GM12878 (cell line): Measurements from ENCODE around the gene RPL19. TPM values are rescaled to one million over a fixed set of nuclear protein-coding genes. Genes with fewer than 3 reads are reported as not detected.

Source experiments
- ATAC-seq: fragments of 200-7000 bp; cut with Tn5 transposase; 3 replicates; pipeline ENCODE4 v1.9.1; 2020; ENCODE audit warnings: mild to moderate bottlenecking, moderate library complexity
- BruUV-seq: library from RNA; stranded (reverse); fragments of 400-500 nt; replicated peaks from 2 replicates; lab custom pipeline; 2021; lab: Mats Ljungman, UMichigan
- CTCF ChIA-PET: fragments of 300-600 bp; sonication (Branson Sonifier 250); formaldehyde crosslinking; extraction: SDS; loops from one replicate; lab custom pipeline; 2021; ENCODE audit warnings: inconsistent platforms; lab: Yijun Ruan, JAX
- POLR2A ChIA-PET: fragments of 350-600 bp; formaldehyde crosslinking; extraction: SDS; loops from one replicate; lab custom pipeline; 2021; ENCODE audit warnings: inconsistent platforms; lab: Charles Lee
- RAD21 ChIA-PET: fragments of 300-600 bp; sonication (Branson Sonifier 250); formaldehyde crosslinking; loops from one replicate; lab custom pipeline; 2023; ENCODE audit warnings: antibody characterized with exemption; ENCODE audit not compliant: unreplicated experiment; lab: Charles Lee
- SMC1A ChIA-PET: fragments of 300-600 bp; sonication (Branson Sonifier 250); formaldehyde crosslinking; loops from one replicate; lab custom pipeline; 2023; ENCODE audit not compliant: unreplicated experiment, uncharacterized antibody; lab: Charles Lee
- DNase-seq: peaks from one replicate; pipeline ENCODE4 v3.0.0-alpha.2; 2011; ENCODE audit warnings: low read depth, low spot score
- FAIRE-seq: peaks from 3 replicates; lab custom pipeline; 2011; peaks lifted over from hg19 to GRCh38; lab: Jason Lieb, UNC
- H2AFZ ChIP-seq: 2 replicates; pipeline ENCODE4 v1.6.0; 2011; ENCODE audit warnings: low read depth, low read length, control low read depth; ENCODE audit not compliant: control insufficient read depth
- H3K27ac ChIP-seq: 2 replicates; pipeline ENCODE4 v1.5.1; 2011; ENCODE audit warnings: control low read depth; ENCODE audit not compliant: control insufficient read depth, insufficient read depth
- H3K27me3 ChIP-seq, 2 experiments: replicated peaks in 1 of 2; 2 replicates each; pipeline versions ENCODE4 v1.6.0 to v1.6.1; 2011; ENCODE audit warnings: low read length in 1 of 2; ENCODE audit not compliant: control insufficient read depth in 2 of 2, insufficient read depth in 2 of 2
- H3K36me3 ChIP-seq, 2 experiments: 2 replicates each; pipeline ENCODE4 v1.5.1; 2011; ENCODE audit warnings: low read length in 1 of 2; ENCODE audit not compliant: control insufficient read depth in 2 of 2, insufficient read depth in 2 of 2
- H3K4me1 ChIP-seq: 2 replicates; pipeline ENCODE4 v1.6.1; 2011; ENCODE audit warnings: mild to moderate bottlenecking, low read length, moderate library complexity, mixed read lengths; ENCODE audit not compliant: control insufficient read depth, insufficient read depth
- H3K4me2 ChIP-seq: 2 replicates; pipeline ENCODE4 v1.6.0; 2011; ENCODE audit warnings: control low read depth; ENCODE audit not compliant: control insufficient read depth, insufficient read depth
- H3K4me3 ChIP-seq: fragments of 200-600 bp; sonication (generic); 2 replicates; pipeline ENCODE4 v1.5.1; 2016
- H3K79me2 ChIP-seq: 2 replicates; pipeline ENCODE4 v1.6.0; 2011; ENCODE audit warnings: low read length; ENCODE audit not compliant: control insufficient read depth, insufficient read depth
- H3K9ac ChIP-seq: 2 replicates; pipeline ENCODE4 v1.8.0; 2011; ENCODE audit warnings: low read length, control low read depth, mixed read lengths; ENCODE audit not compliant: control insufficient read depth, insufficient read depth
- H3K9me3 ChIP-seq: replicated peaks from 3 replicates; pipeline ENCODE4 v1.5.1; 2011; ENCODE audit warnings: mild to moderate bottlenecking, low read length; ENCODE audit not compliant: control insufficient read depth, insufficient read depth
- H4K20me1 ChIP-seq: 2 replicates; pipeline ENCODE4 v1.6.0; 2011; ENCODE audit not compliant: control insufficient read depth, insufficient read depth
- BACH1 ChIP-seq: fragments of 450-650 bp; IDR thresholded peaks from 2 replicates; pipeline ENCODE4 v1.6.1; 2017; ENCODE audit warnings: mild to moderate bottlenecking, borderline replicate concordance
- EP300 ChIP-seq, 2 experiments: fragments of 150-350 bp in 1 of 2; IDR thresholded peaks; 2 replicates each; pipeline ENCODE4 v1.6.1; 2011 to 2012; ENCODE audit warnings: low read depth in 2 of 2, low read length in 2 of 2, borderline replicate concordance in 1 of 2, improper control_type of control experiment in 1 of 2, inconsistent platforms in 1 of 2; ENCODE audit not compliant: control insufficient read depth in 1 of 2
- IKZF2 ChIP-seq, 2 experiments: fragments of 450-650 bp; IDR thresholded peaks; 2 replicates each; pipeline ENCODE4 v1.6.1; 2017; ENCODE audit warnings: mild to moderate bottlenecking in 2 of 2, moderate library complexity in 2 of 2
- JUND ChIP-seq: IDR thresholded peaks from 2 replicates; pipeline ENCODE4 v1.6.1; 2012; ENCODE audit warnings: low read depth, mild to moderate bottlenecking, low read length, improper control_type of control experiment, moderate library complexity
- MTA3 ChIP-seq: IDR thresholded peaks from 2 replicates; pipeline ENCODE4 v1.6.1; 2012; ENCODE audit warnings: low read length, inconsistent platforms, borderline replicate concordance
- NBN ChIP-seq: fragments of 450-650 bp; IDR thresholded peaks from 2 replicates; pipeline ENCODE4 v1.6.1; 2016
- PAX5 ChIP-seq: IDR thresholded peaks from 2 replicates; pipeline ENCODE4 v1.6.1; 2011; ENCODE audit warnings: low read depth, low read length, borderline replicate concordance
- PML ChIP-seq: IDR thresholded peaks from 2 replicates; pipeline ENCODE4 v1.6.1; 2012; ENCODE audit warnings: low read length, inconsistent platforms
- SIN3A ChIP-seq: IDR thresholded peaks from 2 replicates; pipeline ENCODE4 v1.6.1; 2012; ENCODE audit warnings: low read depth, low read length, improper control_type of control experiment
- SIX5 ChIP-seq: IDR thresholded peaks from 2 replicates; pipeline ENCODE4 v1.6.1; 2011; ENCODE audit warnings: mild to moderate bottlenecking, low read depth, low read length, moderate library complexity; ENCODE audit not compliant: severe bottlenecking
- SPI1 ChIP-seq: IDR thresholded peaks from 2 replicates; pipeline ENCODE4 v1.6.1; 2011; ENCODE audit warnings: low read depth, mild to moderate bottlenecking, low read length, moderate library complexity, borderline replicate concordance; ENCODE audit not compliant: insufficient read depth
- STAT3 ChIP-seq: IDR thresholded peaks from 2 replicates; pipeline ENCODE4 v1.6.1; 2011; ENCODE audit warnings: low read depth, low read length, improper control_type of control experiment
- SUZ12 ChIP-seq: fragments of 200-600 bp; sonication (generic); IDR thresholded peaks from one replicate; pipeline ENCODE4 v1.6.1; 2018; ENCODE audit warnings: antibody characterized with exemption, mild to moderate bottlenecking; ENCODE audit not compliant: unreplicated experiment
- WRNIP1 ChIP-seq: IDR thresholded peaks from 2 replicates; pipeline ENCODE4 v1.6.1; 2011; ENCODE audit warnings: low read depth, low read length, improper control_type of control experiment, borderline replicate concordance
- ZNF207 ChIP-seq: fragments of 450-650 bp; IDR thresholded peaks from 2 replicates; pipeline ENCODE4 v1.6.1; 2014; ENCODE audit warnings: antibody characterized with exemption, mild to moderate bottlenecking, borderline replicate concordance
- WGBS: methylation state at CpG from one replicate; pipeline ENCODE4 v1.1.6; 2016; ENCODE audit warnings: low lambda C conversion rate; ENCODE audit not compliant: insufficient replicate concordance, insufficient coverage; ENCODE audit errors: missing lambda C conversion rate; 5-methylcytosine and 5-hydroxymethylcytosine counted together
- in situ Hi-C: fragments of 300-500 bp; cut with MboI; formaldehyde crosslinking; loops from 9 replicates; pipeline ENCODE4 v1.14.3; 2018; ENCODE audit warnings: mixed read lengths
- intact Hi-C: fragments of 100-400 bp; cut with micrococcal nuclease; formaldehyde crosslinking; loops from one replicate; pipeline ENCODE4 v1.14.2; 2022; ENCODE audit not compliant: unreplicated experiment
- polyA plus RNA-seq, 11 experiments: library from polyadenylated mRNA; depleted of rRNA in 4 of 11; unstranded in 6 of 11; stranded (reverse) in 5 of 11; fragments of >200 nt; fragmentation: Nextera tagmentation in 4 of 11; fragmentation: Illumina TruSeq in 1 of 11; extraction: Ambion mirVana in 4 of 11; extraction: Trizol in 1 of 11; gene quantifications; 1 replicate in 1 of 11; 2 replicates in 10 of 11; pipeline versions ENCODE4 v1.2.1 to v1.2.3, GENCODE V29; 2011 to 2016; ENCODE audit warnings: inconsistent platforms in 2 of 11, missing spikeins in 2 of 11, low read depth in 1 of 11
- total RNA-seq, 4 experiments: library from RNA; depleted of rRNA in 3 of 4; stranded (reverse); fragments of >200 nt in 3 of 4; fragmentation: Illumina TruSeq in 1 of 4; extraction: Trizol in 1 of 4; gene quantifications; 2 replicates each; pipeline versions ENCODE4 v1.2.1 to v1.2.3, GENCODE V29; 2013 to 2021
- TF ChIP-seq, protein P1 (sequence below): IDR thresholded peaks from 2 replicates; pipeline ENCODE4 v1.6.1; 2011; ENCODE audit warnings: mild to moderate bottlenecking, low read depth, low read length, moderate library complexity; ENCODE audit not compliant: insufficient replicate concordance
- TF ChIP-seq, protein P2 (sequence below): fragments of 450-650 bp; IDR thresholded peaks from 2 replicates; pipeline ENCODE4 v1.6.1; 2018; ENCODE audit warnings: borderline replicate concordance, mild to moderate bottlenecking; ENCODE audit not compliant: partially characterized antibody
- TF ChIP-seq, protein P3 (sequence below): IDR thresholded peaks from 2 replicates; pipeline ENCODE4 v1.6.1; 2012; ENCODE audit warnings: low read depth, low read length, improper control_type of control experiment

Gene RPL19
- total and polyA plus RNA-seq, 10 of the 15 experiments (the other 5 are each of a cell fraction or from before 2014, with no cell fraction given) = 1,862 to 5,536 (median 3,836) TPM

DNA sequence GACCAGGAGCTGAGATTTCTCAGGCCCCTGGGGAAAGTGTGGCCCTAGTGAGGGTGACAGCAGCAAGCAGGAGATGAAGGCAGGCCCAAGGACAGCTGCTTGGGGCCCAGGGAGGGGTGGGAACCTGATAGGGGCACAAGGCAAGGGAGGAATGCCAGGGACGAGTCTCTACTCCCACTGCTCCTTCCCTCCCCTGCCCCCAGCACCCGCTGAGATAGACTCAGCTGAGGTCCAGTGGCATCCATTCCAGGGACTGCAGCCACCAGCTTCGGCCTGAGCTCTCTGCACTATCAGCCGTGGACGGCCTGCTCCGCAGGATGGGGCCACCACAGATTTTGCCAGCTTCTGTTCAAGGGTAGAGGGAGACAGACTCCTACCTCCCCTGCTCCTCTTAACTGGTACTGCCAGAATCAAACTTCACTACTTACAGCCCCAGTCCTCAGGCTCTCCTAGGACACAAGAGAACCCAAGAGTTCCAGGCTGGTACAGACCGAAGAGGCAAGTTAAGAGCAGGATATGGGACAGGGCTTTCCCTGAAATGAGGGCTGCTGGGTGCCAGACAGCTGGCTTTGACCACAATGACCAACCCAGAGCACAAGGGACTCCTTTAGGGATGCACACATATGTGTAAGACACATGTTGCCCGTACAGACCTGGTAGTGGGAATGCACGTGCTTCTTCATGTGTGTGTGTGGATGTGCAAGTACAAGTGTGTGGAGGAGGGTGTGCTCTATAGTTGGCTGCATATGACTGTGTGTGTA, 8.2 kb upstream of the RPL19 start:
- in situ Hi-C loops = no loop called here

More for the DNA sequence above, 8.2 kb upstream of the RPL19 start:
- Histone ChIP-seq H3K27ac (no peak overlapping the region), H3K4me3 (no peak overlapping the region), H4K20me1 (no peaks in the 10 kb centered on the region), H3K36me3 (peaks cover 0 to 7% of the 10 kb centered on the region in 2 experiments; a peak in 3 of 4 replicates)
- WGBS = 96% methylated on average over 9 of the region's 9 CpGs
- no peak for FAIRE-seq
- TF ChIP-seq NBN (no peak), WRNIP1 (no peak), SIX5 (no peak), BACH1 (no peak), JUND (no peak), SUZ12 (no peak), ZNF207 (no peak), STAT3 (no peak), PML (no peak), MTA3 (no peak), SPI1 (no peak), IKZF2 (IDR thresholded peaks at IDR 0.05) (no peak), SIN3A (no peak), PAX5 (no peak), EP300 (IDR thresholded peaks at IDR 0.05; ENCODE audit: borderline replicate concordance in 1 of 2, control insufficient read depth in 1 of 2, low read depth in 2 of 2, low read length in 2 of 2) (no peak)
- TF ChIP-seq, protein P1, sequence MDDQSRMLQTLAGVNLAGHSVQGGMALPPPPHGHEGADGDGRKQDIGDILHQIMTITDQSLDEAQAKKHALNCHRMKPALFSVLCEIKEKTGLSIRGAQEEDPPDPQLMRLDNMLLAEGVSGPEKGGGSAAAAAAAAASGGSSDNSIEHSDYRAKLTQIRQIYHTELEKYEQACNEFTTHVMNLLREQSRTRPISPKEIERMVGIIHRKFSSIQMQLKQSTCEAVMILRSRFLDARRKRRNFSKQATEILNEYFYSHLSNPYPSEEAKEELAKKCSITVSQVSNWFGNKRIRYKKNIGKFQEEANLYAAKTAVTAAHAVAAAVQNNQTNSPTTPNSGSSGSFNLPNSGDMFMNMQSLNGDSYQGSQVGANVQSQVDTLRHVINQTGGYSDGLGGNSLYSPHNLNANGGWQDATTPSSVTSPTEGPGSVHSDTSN = no peak
- TF ChIP-seq, protein P2, sequence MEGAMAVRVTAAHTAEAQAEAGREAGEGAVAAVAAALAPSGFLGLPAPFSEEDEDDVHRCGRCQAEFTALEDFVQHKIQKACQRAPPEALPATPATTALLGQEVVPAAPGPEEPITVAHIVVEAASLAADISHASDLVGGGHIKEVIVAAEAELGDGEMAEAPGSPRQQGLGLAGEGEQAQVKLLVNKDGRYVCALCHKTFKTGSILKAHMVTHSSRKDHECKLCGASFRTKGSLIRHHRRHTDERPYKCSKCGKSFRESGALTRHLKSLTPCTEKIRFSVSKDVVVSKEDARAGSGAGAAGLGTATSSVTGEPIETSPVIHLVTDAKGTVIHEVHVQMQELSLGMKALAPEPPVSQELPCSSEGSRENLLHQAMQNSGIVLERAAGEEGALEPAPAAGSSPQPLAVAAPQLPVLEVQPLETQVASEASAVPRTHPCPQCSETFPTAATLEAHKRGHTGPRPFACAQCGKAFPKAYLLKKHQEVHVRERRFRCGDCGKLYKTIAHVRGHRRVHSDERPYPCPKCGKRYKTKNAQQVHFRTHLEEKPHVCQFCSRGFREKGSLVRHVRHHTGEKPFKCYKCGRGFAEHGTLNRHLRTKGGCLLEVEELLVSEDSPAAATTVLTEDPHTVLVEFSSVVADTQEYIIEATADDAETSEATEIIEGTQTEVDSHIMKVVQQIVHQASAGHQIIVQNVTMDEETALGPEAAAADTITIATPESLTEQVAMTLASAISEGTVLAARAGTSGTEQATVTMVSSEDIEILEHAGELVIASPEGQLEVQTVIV = no peak
- TF ChIP-seq, protein P3, sequence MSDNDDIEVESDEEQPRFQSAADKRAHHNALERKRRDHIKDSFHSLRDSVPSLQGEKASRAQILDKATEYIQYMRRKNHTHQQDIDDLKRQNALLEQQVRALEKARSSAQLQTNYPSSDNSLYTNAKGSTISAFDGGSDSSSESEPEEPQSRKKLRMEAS = no peak
- TF ChIP-seq, all 136 proteins: peak for 0
- Histone ChIP-seq H3K4me2 (no peak overlapping the region), H2AFZ (no peak overlapping the region), H3K9me3 (no peaks in the 10 kb centered on the region), H3K79me2 (peaks cover 6% of the 10 kb centered on the region), H3K9ac (no peak overlapping the region), H3K27me3 (no peaks in the 10 kb centered on the region), H3K4me1 (peaks cover 9% of the 10 kb centered on the region)
- RAD21 ChIA-PET = no interaction called here
- no peak for DNase-seq
- no TSS peak for BruUV-seq
- POLR2A ChIA-PET = interaction anchor here (1.6 kb wide), 1 partner anchor 8 kb away, joined by 4 read pairs; the partner anchor contains the start of gene RPL19
- intact Hi-C loops = no loop called here
- CTCF ChIA-PET = interaction anchor here (1.1 to 5.3 kb wide), 4 partner anchors 18 to 53 kb away, joined by 3 to 21 read pairs (median 5); partner anchors contain the start of gene ARL5C
- SMC1A ChIA-PET = no interaction called here
- no peak for ATAC-seq
